DLD1 (cell line): ENCODE data around the gene SLC2A8.

Experiments used
- in situ Hi-C: cut with HindIII; loops from 2 replicates; pipeline ENCODE4 v1.10.0; 2017; ENCODE audit warnings: low sequenced_read_pairs

SLC2A8 gene

DNA sequence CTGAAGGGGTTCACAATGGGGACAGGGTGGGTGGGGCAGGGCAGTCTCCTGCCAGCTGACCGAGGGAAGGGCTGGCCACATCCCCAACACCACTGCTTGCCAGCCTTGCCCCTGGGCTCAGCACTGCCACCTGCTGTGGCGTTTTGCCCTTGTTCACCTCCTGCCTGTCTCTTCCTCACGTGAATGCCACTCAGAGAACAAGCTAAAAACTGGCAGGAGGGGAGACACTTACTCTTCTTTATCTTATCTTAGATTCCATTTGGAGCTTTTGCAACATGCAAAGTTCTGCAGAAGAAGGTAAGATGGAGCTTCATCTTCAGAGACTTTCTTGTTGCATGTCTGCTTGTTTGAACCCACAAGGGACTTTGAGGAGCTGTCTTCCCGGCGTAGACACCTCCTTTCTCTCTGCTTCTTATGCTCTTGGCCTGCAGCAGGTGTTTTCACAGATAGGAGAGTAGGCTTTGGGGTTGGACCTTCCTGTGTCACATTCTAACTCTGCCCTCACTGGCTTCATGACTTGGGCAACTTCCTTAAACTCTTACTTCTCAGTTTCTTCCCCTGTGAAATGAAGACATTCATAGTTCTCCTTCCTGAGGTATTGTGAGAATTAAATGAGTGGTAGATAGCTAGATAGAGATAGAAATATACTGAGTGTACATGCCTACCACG, 58.5 kb downstream of the SLC2A8 start:
- in situ Hi-C loops, result no loop called here

DNA sequence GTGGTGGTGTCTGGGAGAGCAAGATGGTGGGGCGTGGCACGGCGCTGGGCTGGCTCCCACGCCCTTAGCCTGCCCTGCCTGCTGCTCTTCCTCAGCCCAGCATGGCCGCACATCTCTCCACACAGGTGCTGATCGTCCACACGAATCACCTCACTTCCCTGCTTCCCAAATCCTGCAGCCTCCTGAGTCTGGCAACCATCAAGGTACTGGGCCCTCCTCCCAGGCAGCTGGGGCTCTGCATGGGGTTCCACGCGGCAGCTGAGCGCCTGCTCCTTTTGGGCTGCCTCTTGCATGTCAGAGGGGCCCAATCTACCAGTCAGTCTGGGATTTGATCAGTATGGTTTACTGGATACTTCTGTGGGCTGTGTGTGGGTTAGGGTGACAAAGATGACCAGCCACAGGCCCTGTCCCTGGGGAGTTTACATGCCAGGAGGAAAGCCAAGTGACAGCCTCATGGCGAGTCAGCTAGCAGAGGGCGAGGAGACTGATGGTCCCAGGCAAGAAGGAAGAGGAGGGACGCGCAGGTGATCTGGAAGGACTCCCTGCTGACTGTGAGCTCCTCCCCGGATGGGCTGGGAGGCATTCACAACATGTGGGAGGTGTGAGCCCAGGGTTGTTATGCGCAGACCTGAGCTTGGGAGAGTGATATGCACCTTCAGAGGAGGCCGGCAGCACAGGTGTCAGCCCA, 60.4 kb downstream of the SLC2A8 start:
- in situ Hi-C loops, result no loop called here
